ENCODE measurements around the gene EP400. TPM values are rescaled to one million over a fixed set of nuclear protein-coding genes. Genes with fewer than 3 reads are reported as not detected.

The EP400 gene
- total RNA-seq, 1 donor from 2014 or later: 28.1 TPM

- DNase-seq (ENCODE audit: low read depth): no peak
Measured at GRCh38 chr12:132021031-132021871, 71.5 kb downstream of the EP400 start.

GRCh38 chr12:132021965-132022364 lies 72.2 kb downstream of the EP400 start:
- DNase-seq (ENCODE audit: low read depth): no peak

GRCh38 chr12:132023658-132024057 lies 73.9 kb downstream of the EP400 start:
- no peak for DNase-seq (ENCODE audit: low read depth)

GRCh38 chr12:132024758-132025157 lies 75.0 kb downstream of the EP400 start:
- no peak for DNase-seq (ENCODE audit: low read depth)

- no peak for DNase-seq (ENCODE audit: low read depth)
Measured at GRCh38 chr12:132025526-132025925, 75.8 kb downstream of the EP400 start.

- DNase-seq (ENCODE audit: low read depth): no peak
Measured at GRCh38 chr12:132026061-132026795, 76.5 kb downstream of the EP400 start.

GRCh38 chr12:132026796-132027500 lies 77.2 kb downstream of the EP400 start:
- no peak for DNase-seq (ENCODE audit: low read depth)

GRCh38 chr12:132027636-132028035 lies 77.9 kb downstream of the EP400 start:
- DNase-seq (ENCODE audit: low read depth): no peak

- DNase-seq (ENCODE audit: low read depth): no peak
Measured at GRCh38 chr12:132028111-132028510, 78.4 kb downstream of the EP400 start.

GRCh38 chr12:132029503-132030300 lies 80.0 kb downstream of the EP400 start:
- no peak for DNase-seq (ENCODE audit: low read depth)

GRCh38 chr12:132030367-132031038 lies 80.8 kb downstream of the EP400 start:
- DNase-seq (ENCODE audit: low read depth): no peak

GRCh38 chr12:132033627-132034026 lies 83.9 kb downstream of the EP400 start:
- no peak for DNase-seq (ENCODE audit: low read depth)

GRCh38 chr12:132036063-132036683 lies 86.4 kb downstream of the EP400 start:
- no peak for DNase-seq (ENCODE audit: low read depth)

- DNase-seq (ENCODE audit: low read depth): no peak
Measured at GRCh38 chr12:132040906-132041606, 91.3 kb downstream of the EP400 start.

- DNase-seq (ENCODE audit: low read depth): no peak
Measured at GRCh38 chr12:132043216-132043615, 93.5 kb downstream of the EP400 start.

- DNase-seq (ENCODE audit: low read depth): no peak
Measured at GRCh38 chr12:132043770-132044467, 94.2 kb downstream of the EP400 start.

GRCh38 chr12:132044661-132045412 lies 95.1 kb downstream of the EP400 start:
- no peak for DNase-seq (ENCODE audit: low read depth)

- DNase-seq (ENCODE audit: low read depth): no peak
Measured at GRCh38 chr12:132045751-132046150, 96.0 kb downstream of the EP400 start.

- DNase-seq (ENCODE audit: low read depth): no peak
Measured at GRCh38 chr12:132046561-132046960, 96.8 kb downstream of the EP400 start.

Data from renal cortical epithelial cell (primary cell).